Erythroblast (primary cell): ENCODE measurements around the gene ANKUB1.

Experiments used
- GATA1 ChIP-seq: IDR thresholded peaks from 2 replicates; pipeline ENCODE4 v1.6.1; 2011; ENCODE audit warnings: low read depth, mild to moderate bottlenecking, control low read depth, low read length, moderate library complexity
- POLR2A ChIP-seq: IDR thresholded peaks from 2 replicates; pipeline ENCODE4 v1.6.1; 2011; ENCODE audit warnings: mild to moderate bottlenecking, low read length

DNA sequence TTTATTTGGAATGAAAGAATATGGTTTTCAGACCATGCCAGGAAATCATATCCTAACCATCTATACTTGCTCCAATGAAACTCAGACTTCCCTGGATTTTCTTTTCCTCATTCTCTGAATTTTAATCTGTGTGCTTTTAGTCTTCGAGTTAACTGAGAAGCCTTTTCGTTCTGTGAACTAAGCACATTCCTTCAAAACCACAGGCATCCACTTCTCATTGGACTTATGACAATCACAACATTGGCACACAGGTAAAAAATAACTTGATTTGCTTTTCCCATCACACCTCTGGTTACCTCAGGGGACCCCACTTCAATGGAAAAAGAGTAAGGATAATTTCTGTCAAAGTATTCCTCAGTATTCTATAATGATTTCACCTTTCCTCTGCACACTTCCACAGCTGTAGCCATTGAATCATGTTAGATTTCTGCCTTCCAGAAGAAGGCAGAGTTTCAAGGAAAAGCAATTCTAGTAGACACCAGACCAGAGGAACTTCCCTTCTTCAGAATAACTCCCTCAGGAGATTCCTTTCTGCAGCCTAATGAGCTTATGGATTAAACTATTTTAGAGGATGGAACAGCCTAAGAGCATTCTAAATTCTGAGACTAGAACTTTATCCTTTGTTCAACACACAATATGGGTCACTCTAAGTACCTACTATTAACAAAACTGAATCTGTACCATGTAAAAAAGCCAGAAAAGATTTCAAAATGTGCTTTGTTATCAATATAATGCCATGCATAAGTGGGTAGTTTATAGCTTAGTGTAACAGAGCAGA lies 56.0 kb downstream of the ANKUB1 start:
- TF ChIP-seq POLR2A = no peak
- no peak for TF ChIP-seq GATA1
